Liver (tissue), 3 donors: Measurements from ENCODE around the gene RNU6-7.

Experiments used
- CTCF ChIP-seq: fragments of 150-350 bp; IDR thresholded peaks from 2 replicates; pipeline ENCODE4 v1.5.1; 2017; ENCODE audit warnings: improper control_type of control experiment, low read depth, low read length; ENCODE audit not compliant: missing input control
- FOXA2 ChIP-seq: IDR thresholded peaks from 2 replicates; pipeline ENCODE4 v1.6.1; 2016; ENCODE audit warnings: antibody characterized with exemption
- HNF4G ChIP-seq: IDR thresholded peaks from 2 replicates; pipeline ENCODE4 v1.6.1; 2016; ENCODE audit warnings: antibody characterized with exemption
- YY1 ChIP-seq: IDR thresholded peaks from 2 replicates; pipeline ENCODE4 v1.6.1; 2016; ENCODE audit warnings: antibody characterized with exemption, mild to moderate bottlenecking
- ZBTB33 ChIP-seq: IDR thresholded peaks from 2 replicates; pipeline ENCODE4 v1.6.1; 2016; ENCODE audit warnings: antibody characterized with exemption
- donor health status: healthy.
- donor health status: healthy.

GRCh38 chr14:32195636-32196035 lies 6.2 kb upstream of the RNU6-7 start:
- TF ChIP-seq HNF4G (no peak), CTCF (no peak), YY1 (no peak), FOXA2 (no peak), ZBTB33 (no peak)
